SK-N-SH (cell line): Measurements from ENCODE around the gene PCYT2. TPM values are rescaled to one million over a fixed set of nuclear protein-coding genes. Genes with fewer than 3 reads are reported as not detected.
A peak's percentile ranks its signal among the peaks of the same experiment; 100 is the strongest.

ENCODE experiments used
- EP300 ChIP-seq, 2 experiments: IDR thresholded peaks; 2 replicates each; pipeline versions ENCODE4 v1.4.0 to v1.6.1; 2012; ENCODE audit warnings: borderline replicate concordance in 1 of 2, low read depth in 1 of 2, low read length in 1 of 2
- FOXM1 ChIP-seq: IDR thresholded peaks from 2 replicates; pipeline ENCODE4 v1.4.0; 2012; ENCODE audit warnings: low read depth, mild to moderate bottlenecking
- NFIC ChIP-seq: IDR thresholded peaks from 2 replicates; pipeline ENCODE4 v1.4.0; 2012; ENCODE audit warnings: borderline replicate concordance
- NRF1 ChIP-seq: IDR thresholded peaks from 2 replicates; pipeline ENCODE4 v1.6.1; 2012; ENCODE audit warnings: low read depth, mild to moderate bottlenecking, low read length
- PBX3 ChIP-seq: IDR thresholded peaks from 2 replicates; pipeline ENCODE4; 2012
- POLR2AphosphoS5 ChIP-seq: IDR thresholded peaks from 2 replicates; pipeline ENCODE4 v1.6.1; 2012; ENCODE audit warnings: low read depth, low read length
- RAD21 ChIP-seq: IDR thresholded peaks from 2 replicates; pipeline ENCODE4 v1.6.1; 2012; ENCODE audit warnings: mild to moderate bottlenecking, low read length
- RCOR1 ChIP-seq: fragments of 150-350 bp; IDR thresholded peaks from 2 replicates; pipeline ENCODE4 v1.6.1; 2017; ENCODE audit warnings: antibody characterized with exemption, low read length
- REST ChIP-seq: IDR thresholded peaks from 2 replicates; pipeline ENCODE4 v1.6.1; 2012; ENCODE audit warnings: mild to moderate bottlenecking, low read depth, low read length, moderate library complexity
- polyA plus RNA-seq, 3 experiments: library from polyadenylated mRNA; depleted of rRNA; stranded (reverse); fragments of >200 nt; gene quantifications; 2 replicates each; pipeline ENCODE4 v1.2.3, GENCODE V29; 2012
- TF ChIP-seq, protein P1 (sequence below): fragments of 150-350 bp; IDR thresholded peaks from 2 replicates; pipeline ENCODE4 v1.6.1; 2016; ENCODE audit warnings: mild to moderate bottlenecking, low read depth, low read length
- TF ChIP-seq, protein P2 (sequence below): fragments of 150-350 bp; IDR thresholded peaks from 2 replicates; pipeline ENCODE4 v1.6.1; 2017; ENCODE audit warnings: antibody characterized with exemption, low read length, low read depth, borderline replicate concordance

The PCYT2 gene
- polyA plus RNA-seq, 1 of the 3 experiments (the other 2 are of a cell fraction): 46.2 TPM

GRCh38 chr17:81859906-81860755 lies 51.1 kb downstream of the PCYT2 start, which contains the start of gene P4HB (continued):
- no peak for TF ChIP-seq REST
- no peak for TF ChIP-seq FOXM1
- TF ChIP-seq POLR2AphosphoS5: peak; percentile 94
- no peak for TF ChIP-seq EP300 (IDR thresholded peaks at IDR 0.05; ENCODE audit: borderline replicate concordance in 1 of 2, low read depth in 1 of 2, low read length in 1 of 2)
- TF ChIP-seq, protein P1, sequence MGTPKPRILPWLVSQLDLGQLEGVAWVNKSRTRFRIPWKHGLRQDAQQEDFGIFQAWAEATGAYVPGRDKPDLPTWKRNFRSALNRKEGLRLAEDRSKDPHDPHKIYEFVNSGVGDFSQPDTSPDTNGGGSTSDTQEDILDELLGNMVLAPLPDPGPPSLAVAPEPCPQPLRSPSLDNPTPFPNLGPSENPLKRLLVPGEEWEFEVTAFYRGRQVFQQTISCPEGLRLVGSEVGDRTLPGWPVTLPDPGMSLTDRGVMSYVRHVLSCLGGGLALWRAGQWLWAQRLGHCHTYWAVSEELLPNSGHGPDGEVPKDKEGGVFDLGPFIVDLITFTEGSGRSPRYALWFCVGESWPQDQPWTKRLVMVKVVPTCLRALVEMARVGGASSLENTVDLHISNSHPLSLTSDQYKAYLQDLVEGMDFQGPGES: no peak
- no peak for TF ChIP-seq NFIC
- TF ChIP-seq, protein P2, sequence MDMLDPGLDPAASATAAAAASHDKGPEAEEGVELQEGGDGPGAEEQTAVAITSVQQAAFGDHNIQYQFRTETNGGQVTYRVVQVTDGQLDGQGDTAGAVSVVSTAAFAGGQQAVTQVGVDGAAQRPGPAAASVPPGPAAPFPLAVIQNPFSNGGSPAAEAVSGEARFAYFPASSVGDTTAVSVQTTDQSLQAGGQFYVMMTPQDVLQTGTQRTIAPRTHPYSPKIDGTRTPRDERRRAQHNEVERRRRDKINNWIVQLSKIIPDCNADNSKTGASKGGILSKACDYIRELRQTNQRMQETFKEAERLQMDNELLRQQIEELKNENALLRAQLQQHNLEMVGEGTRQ: no peak
- no peak for TF ChIP-seq RAD21
- 0 out of 2 replicates have a peak, but pooled peaks have one; percentile 7 for TF ChIP-seq RCOR1
- no peak for TF ChIP-seq PBX3
- TF ChIP-seq NRF1: peak; percentile 88
